HUES48 (cell line): ENCODE measurements around the gene CCND2.
A peak's percentile ranks its signal among the peaks of the same experiment; 100 is the strongest.

Experiments
- H3K27ac ChIP-seq: one replicate; pipeline ENCODE4 v1.7.0; 2013; ENCODE audit warnings: low read depth, low read length, inconsistent platforms
- H3K27me3 ChIP-seq: 2 replicates; pipeline ENCODE4 v1.6.1; 2013; ENCODE audit warnings: mild to moderate bottlenecking, low read length; ENCODE audit not compliant: control insufficient read depth, insufficient read depth
- H3K36me3 ChIP-seq: 2 replicates; pipeline ENCODE4 v1.6.1; 2013; ENCODE audit warnings: low read length; ENCODE audit not compliant: control insufficient read depth, insufficient read depth
- H3K4me1 ChIP-seq: 2 replicates; pipeline ENCODE4 v1.6.1; 2013; ENCODE audit warnings: mild to moderate bottlenecking, low read length; ENCODE audit not compliant: control insufficient read depth, insufficient read depth
- H3K4me3 ChIP-seq: 2 replicates; pipeline ENCODE4 v1.5.1; 2013; ENCODE audit warnings: mild to moderate bottlenecking, low read depth, low read length
- H3K9ac ChIP-seq: 2 replicates; pipeline ENCODE4 v1.6.1; 2013; ENCODE audit warnings: mild to moderate bottlenecking, low read depth, low read length, moderate library complexity
- H3K9me3 ChIP-seq: 2 replicates; pipeline ENCODE4 v1.6.1; 2013; ENCODE audit warnings: low read length; ENCODE audit not compliant: control insufficient read depth, insufficient read depth

Gene CCND2

DNA sequence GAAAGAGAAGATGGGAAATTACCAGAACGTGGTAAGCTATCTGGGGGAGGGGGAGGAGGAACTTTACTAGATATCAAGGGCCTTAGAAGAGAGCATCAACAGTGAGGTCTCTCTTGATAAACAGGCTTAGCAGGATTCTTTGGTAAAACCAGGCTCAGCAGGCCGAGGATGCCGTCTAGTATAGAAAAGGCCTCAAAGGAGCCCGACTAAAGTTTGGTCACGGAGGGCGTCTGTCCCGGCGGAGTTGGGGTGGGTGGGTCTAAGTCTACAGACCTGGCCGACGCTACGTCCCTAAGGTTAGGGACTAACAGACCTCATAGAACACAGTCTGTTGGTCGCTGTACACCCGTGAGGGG is 46.9 kb downstream of the CCND2 start:
- Histone ChIP-seq H3K4me1 (peaks cover 6% of the 10 kb centered on the region; the same call in 1 of the 2 replicates), H3K27ac (peak overlapping the region; percentile 87), H3K36me3 (peaks cover 8% of the 10 kb centered on the region; the same call in 1 of the 2 replicates), H3K27me3 (peaks cover 3% of the 10 kb centered on the region; the same call in 1 of the 2 replicates), H3K9ac (peak overlapping the region; percentile 78), H3K9me3 (no peaks in the 10 kb centered on the region), H3K4me3 (peak overlapping the region; percentile 81)

DNA sequence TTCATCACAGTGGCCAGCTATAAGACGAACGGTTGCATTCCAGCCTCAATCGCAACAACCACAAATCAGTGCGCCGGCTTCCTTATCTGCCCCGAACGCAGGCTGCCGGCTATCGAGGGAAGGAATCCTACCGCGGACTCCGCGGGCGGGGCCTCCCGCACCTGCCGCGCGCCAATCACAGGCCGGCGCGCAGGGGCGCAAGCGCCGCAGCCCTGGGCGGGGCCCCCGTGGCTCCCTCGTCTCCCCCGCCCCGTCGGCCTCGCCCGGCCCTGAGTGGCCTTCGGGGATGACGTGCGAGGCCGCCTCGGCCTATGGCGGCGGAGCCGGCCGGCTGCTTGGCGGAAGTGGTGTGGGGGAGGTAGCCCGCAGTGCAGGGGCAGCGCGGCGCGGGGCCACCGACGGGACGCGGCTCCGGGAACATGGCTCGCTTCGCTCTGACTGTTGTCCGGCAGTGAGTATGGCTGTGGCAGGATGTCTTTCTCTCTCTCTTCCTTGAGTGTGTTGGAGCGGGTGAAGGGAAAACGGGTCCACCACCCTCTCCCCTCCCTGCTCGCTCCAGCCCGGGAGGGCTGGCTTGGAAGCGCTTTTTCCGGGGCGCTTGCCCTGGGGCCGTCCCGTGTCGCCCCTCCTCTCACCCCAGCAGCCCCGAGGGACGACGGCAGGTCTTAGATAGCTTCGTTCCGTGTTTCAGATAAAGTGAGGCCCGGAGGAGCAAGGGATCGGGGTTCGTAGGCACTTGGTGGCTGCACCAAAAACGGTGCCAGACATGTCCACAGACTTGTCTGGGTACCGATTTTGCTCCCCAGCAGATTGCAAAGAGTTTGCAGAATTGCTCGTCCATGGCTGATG is 47.5 kb downstream of the CCND2 start, which contains the start of gene TIGAR:
TSS of gene TIGAR (plus strand) at position 361 of the 849 bp plus-strand sequence. CDS start at position 420, 59 bp downstream.
- no peaks in the 10 kb centered on the region for H3K9me3 ChIP-seq

DNA sequence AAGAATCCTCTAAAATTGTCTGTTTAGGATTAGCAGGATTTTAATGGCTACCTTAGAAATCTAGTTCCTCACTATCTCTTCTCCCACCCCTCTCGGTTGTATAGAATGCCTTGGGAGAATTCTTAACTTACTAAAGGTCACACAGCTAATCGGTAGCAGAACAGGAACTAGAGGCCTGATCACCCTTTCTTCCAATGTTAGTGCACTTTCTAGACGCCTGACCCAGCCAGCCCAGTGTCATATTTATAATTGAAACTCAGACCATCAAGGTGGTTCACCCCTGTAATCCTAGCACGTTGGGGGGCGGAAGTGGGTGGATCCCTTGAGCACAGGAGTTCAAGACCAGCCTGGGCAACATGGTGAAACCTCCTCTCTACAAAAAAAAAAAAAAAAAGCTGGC is 49.2 kb downstream of the CCND2 start:
- H3K27ac ChIP-seq = no peak overlapping the region
- peaks cover 14% of the 10 kb centered on the region; the same call in 1 of the 2 replicates for H3K36me3 ChIP-seq
- peaks cover 3% of the 10 kb centered on the region; the same call in 1 of the 2 replicates for H3K27me3 ChIP-seq
- H3K4me1 ChIP-seq = peaks cover 6% of the 10 kb centered on the region; the same call in 1 of the 2 replicates
- no peak overlapping the region for H3K9ac ChIP-seq
- peak overlapping the region; percentile 81; the same call in 1 of the 2 replicates for H3K4me3 ChIP-seq
- H3K9me3 ChIP-seq = no peaks in the 10 kb centered on the region

More for the DNA sequence above, 47.5 kb downstream of the CCND2 start, which contains the start of gene TIGAR:
- H3K27me3 ChIP-seq = peaks cover 3% of the 10 kb centered on the region; the same call in 1 of the 2 replicates
- H3K36me3 ChIP-seq = peaks cover 13% of the 10 kb centered on the region; the same call in 1 of the 2 replicates
- peak within 1 kb of the TSS; percentile 78 for H3K9ac ChIP-seq
- peaks cover 6% of the 10 kb centered on the region; the same call in 1 of the 2 replicates for H3K4me1 ChIP-seq
- H3K4me3 ChIP-seq = peak within 1 kb of the TSS; percentile 81
- H3K27ac ChIP-seq = peak within 1 kb of the TSS; percentile 87
